RWPE1 (cell line): ENCODE measurements around the gene UGT1A10.

ENCODE experiments used
- CTCF ChIA-PET: fragments of 350-600 bp; sonication (Branson Sonifier 250); formaldehyde crosslinking; extraction: SDS; loops from one replicate; lab custom pipeline; 2021; lab: Yijun Ruan, JAX
- POLR2A ChIA-PET: fragments of 400-600 bp; formaldehyde crosslinking; extraction: SDS; loops from one replicate; lab custom pipeline; 2020; ENCODE audit warnings: antibody characterized with exemption; ENCODE audit not compliant: low non-redundant PET; lab: Yijun Ruan, JAX
- DNase-seq: peaks from one replicate; pipeline ENCODE4 v3.0.0; 2012; ENCODE audit warnings: low spot score
- H3K27ac ChIP-seq: fragments of 450-650 bp; 2 replicates; pipeline ENCODE4 v1.5.1; 2017
- CTCF ChIP-seq: fragments of 450-650 bp; conservative IDR thresholded peaks from 2 replicates; pipeline ENCODE4 v1.5.1; 2017; ENCODE audit warnings: low read depth, mild to moderate bottlenecking

Gene UGT1A10

DNA sequence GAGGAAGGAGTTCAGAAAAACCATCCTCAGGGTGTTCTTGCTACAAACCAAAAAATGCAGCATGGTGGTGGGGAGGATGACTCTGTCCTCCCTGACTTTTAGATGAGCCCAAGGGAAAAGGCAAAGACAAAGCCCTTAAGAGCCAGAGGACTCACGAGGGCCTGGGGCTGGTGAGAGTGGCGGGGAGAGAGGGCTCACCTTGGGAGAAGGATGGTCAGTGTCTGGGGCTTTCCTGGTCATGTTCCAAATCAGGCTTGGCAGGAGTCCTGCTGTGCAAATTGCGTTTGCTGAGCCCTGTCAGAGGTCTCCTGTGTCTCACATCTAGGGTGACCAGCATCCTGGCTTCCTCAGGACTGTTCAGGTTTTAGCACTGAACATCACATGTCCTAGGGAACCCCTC lies 128.5 kb downstream of the UGT1A10 start:
- DNase-seq, result no peak
- CTCF ChIA-PET, result no interaction called here
- no peak for TF ChIP-seq CTCF
- H3K27ac ChIP-seq, result no peak overlapping the region
- POLR2A ChIA-PET, result no interaction called here

- POLR2A ChIA-PET, result no interaction called here
- no peak overlapping the region for H3K27ac ChIP-seq
- no peak for DNase-seq
- CTCF ChIA-PET, result no interaction called here
- TF ChIP-seq CTCF, result no peak
Observed at GRCh38 chr2:233766416-233766815, 130.2 kb downstream of the UGT1A10 start.

DNA sequence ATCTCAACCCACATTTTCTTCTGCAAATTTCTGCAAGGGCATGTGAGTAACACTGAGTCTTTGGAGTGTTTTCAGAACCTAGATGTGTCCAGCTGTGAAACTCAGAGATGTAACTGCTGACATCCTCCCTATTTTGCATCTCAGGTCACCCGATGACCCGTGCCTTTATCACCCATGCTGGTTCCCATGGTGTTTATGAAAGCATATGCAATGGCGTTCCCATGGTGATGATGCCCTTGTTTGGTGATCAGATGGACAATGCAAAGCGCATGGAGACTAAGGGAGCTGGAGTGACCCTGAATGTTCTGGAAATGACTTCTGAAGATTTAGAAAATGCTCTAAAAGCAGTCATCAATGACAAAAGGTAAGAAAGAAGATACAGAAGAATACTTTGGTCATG lies 131.8 kb downstream of the UGT1A10 start:
- H3K27ac ChIP-seq, result no peak overlapping the region
- no peak for DNase-seq
- ChIA-PET POLR2A (interaction anchor here (0.8 kb wide), 1 partner anchor 600 kb away, joined by 6 read pairs; no protein-coding TSS in a partner anchor), CTCF (interaction anchor here (0.6 kb wide), 1 partner anchor 64 kb away, joined by 3 read pairs; no protein-coding TSS in a partner anchor)
- no peak for TF ChIP-seq CTCF

- H3K27ac ChIP-seq, result no peak overlapping the region
- TF ChIP-seq CTCF, result no peak
- ChIA-PET POLR2A (no interaction called here), CTCF (no interaction called here)
- no peak for DNase-seq
Observed at GRCh38 chr2:233769260-233769659, 133.0 kb downstream of the UGT1A10 start.

GRCh38 chr2:233772153-233772552 lies 135.9 kb downstream of the UGT1A10 start:
- CTCF ChIA-PET, result no interaction called here
- TF ChIP-seq CTCF, result no peak
- no peak for DNase-seq

DNA sequence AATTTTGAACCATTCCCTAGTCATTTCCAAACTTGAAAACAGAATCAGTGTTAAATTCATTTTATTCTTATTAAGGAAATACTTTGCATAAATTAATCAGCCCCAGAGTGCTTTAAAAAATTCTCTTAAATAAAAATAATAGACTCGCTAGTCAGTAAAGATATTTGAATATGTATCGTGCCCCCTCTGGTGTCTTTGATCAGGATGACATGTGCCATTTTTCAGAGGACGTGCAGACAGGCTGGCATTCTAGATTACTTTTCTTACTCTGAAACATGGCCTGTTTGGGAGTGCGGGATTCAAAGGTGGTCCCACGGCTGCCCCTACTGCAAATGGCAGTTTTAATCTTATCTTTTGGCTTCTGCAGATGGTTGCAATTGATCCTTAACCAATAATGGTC lies 136.3 kb downstream of the UGT1A10 start:
- no peak for DNase-seq
- no peak for TF ChIP-seq CTCF
- POLR2A ChIA-PET, result no interaction called here
- no peak overlapping the region for H3K27ac ChIP-seq
- CTCF ChIA-PET, result no interaction called here

More at GRCh38 chr2:233772153-233772552, 135.9 kb downstream of the UGT1A10 start:
- POLR2A ChIA-PET, result no interaction called here
- no peak overlapping the region for H3K27ac ChIP-seq

- CTCF ChIA-PET, result interaction anchor here (1.4 kb wide), 1 partner anchor 325 kb away, joined by 4 read pairs; no protein-coding TSS in a partner anchor
- POLR2A ChIA-PET, result no interaction called here
Observed at GRCh38 chr2:233773854-233774253, 137.6 kb downstream of the UGT1A10 start.

More at GRCh38 chr2:233773854-233774253, 137.6 kb downstream of the UGT1A10 start:
- DNase-seq, result no peak
- no peak overlapping the region for H3K27ac ChIP-seq
- TF ChIP-seq CTCF, result no peak
